HG03469 (cell line): ENCODE results near the gene EMILIN2.
"Not testable (repeated sequence)": the region's sequence is repeated elsewhere in the genome, so short reads cannot be mapped to it uniquely, and the experiment has no call there.

Experiments
- ATAC-seq: cut with Tn5 transposase; IDR thresholded peaks from one replicate; pipeline ENCODE4 v1.9.1; 2021; ENCODE audit warnings: mild to moderate bottlenecking, moderate library complexity, moderate number of reproducible peaks; ENCODE audit not compliant: unreplicated experiment

Gene EMILIN2

DNA sequence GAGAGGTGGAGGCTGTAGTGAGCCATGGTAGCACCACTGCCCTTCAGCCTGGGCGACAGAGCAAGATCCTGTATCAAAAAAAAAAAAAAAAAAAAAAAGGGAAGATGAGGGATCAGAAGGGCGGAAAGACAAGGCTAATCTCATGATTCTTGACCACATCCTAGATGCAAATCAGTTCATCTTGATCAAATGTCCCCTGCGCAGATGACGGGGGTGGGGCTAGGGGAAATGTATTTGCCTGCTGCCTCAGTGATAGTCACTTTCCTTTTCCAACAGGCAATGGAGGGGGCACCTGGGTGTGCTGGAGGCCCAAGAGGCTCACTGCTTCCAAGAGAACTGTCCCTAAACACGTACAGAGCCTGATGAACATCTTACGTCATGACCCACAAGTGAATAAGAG lies 3.7 kb upstream of the EMILIN2 start:
- no peak for ATAC-seq

DNA sequence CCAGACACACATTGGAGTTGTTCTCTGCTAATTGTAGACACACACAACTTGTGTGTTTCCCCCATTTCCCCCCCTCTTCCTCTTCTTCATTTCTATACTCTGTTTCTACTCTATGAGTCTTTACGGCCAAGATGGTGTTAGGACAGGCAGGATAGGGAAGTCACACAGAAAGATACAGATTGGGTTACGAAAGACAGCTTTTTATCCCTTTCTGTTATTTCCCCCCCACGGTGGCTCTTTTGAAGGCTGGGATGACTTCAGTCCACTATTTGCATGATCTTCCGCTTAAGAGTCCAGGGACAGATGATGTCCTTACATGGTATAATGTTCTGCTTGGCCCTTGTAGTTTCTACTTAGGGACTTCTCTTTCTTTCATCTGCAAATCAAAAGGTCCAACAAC lies 1.6 kb upstream of the EMILIN2 start:
- ATAC-seq: no peak

DNA sequence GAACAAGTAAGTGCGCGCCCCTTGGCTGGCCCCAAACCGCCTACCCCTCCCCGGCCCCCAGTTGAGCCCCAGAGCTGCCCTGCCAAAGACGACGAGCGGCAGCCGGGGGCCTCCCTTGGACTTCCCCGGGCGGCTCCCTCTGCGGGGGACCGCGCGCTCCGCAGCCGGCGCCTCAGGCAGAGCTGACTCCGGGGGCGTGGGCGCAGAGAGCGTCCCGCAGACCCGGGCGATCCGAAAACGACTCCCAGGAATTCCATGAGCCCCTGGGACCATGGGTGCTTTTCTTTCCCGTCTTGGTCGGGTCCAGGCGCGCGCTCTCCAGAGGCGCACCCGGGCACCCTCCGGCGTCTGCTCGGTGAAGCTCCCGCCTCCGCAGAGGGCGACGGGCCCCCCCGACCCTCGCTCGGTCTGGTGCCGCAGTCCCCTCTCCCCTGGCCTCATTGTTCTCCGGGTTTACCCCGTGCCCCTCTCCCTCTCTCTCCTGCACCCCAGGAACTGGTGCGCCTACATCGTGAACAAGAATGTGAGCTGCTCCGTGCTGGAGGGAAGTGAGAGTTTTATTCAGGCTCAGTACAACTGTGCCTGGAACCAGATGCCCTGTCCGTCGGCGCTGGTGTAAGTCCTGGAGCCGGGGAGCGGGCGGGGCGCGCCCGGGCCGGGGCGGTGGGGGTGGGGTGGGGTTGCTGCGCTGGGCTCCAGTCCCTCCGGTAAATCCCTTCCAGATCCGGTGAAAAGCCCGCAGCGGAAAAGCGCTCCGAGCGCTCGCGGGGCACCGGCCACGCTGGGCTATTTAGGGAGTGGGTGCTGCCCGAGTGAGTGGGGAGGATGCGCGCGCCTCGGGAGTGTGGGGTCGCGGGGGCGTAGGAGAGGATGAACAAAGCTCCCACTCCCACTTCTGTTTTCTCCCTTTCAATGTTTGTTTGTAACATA lies 776 bp downstream of the EMILIN2 start:
- ATAC-seq: no peak

DNA sequence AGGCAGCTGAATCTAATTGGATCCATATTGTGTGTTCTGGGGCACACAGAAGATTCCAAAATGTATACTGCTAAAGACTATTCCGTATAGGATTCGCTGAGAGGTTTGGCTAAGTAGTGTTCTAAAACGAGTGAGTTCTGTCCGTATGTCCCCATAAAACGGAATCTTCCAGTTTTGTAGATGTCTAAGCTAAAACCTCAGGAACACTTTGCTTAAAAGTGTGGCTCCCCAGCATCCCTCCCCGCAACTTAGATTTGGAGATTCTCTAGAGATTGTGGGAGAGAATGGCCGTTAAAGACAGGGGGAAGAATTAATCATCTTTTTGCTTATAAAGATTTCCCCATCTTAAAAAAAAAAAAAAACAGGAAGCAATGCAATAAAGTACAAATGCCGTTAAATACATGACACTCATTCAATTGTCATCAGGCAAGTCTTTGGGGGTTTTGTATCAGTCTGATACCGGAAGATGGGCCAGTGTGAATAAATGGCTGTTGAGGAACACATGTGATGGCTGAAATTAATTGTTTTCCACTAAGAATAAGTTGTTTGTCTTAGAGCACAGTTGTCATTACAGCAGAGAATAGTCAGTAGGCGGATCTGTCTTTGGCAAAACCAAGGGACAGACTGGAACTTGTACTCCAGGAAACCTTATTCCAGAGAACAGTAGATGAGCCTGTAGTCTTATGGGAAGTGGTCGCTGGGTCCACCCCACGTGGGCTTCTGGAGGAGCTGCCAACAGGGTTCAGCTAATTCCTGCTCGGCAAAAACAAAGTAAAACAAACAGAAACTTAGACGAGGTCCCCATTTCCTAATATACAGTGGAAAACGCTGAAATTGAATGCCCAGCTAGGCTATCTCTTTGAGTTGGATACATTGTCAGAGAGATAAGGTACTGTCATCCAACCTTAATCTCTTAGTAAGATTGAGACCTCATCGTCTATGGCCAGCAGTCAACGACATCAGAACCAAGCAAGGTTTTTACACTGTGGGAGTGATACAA lies 1.7 kb downstream of the EMILIN2 start:
- no peak for ATAC-seq

DNA sequence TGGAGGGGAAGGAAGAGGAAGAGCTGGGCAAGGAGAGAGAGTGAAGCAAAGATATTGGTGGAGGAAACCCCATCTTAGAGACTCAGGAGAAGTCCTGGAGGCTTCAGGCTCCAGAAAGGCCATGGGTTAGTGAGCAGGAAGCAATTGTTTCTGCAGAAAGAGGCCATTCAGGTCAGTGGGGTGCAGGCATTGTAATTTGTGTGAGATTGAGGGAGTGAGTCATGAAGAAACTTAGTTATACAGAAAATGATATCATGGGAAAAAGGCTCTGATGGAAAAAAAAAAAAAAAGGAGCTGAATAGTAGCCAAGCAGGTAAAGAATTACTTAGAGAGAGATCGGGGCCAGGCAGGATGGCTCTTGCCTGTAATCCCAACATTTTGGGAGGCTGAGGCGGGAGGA lies 4.0 kb downstream of the EMILIN2 start:
- no peak for ATAC-seq

DNA sequence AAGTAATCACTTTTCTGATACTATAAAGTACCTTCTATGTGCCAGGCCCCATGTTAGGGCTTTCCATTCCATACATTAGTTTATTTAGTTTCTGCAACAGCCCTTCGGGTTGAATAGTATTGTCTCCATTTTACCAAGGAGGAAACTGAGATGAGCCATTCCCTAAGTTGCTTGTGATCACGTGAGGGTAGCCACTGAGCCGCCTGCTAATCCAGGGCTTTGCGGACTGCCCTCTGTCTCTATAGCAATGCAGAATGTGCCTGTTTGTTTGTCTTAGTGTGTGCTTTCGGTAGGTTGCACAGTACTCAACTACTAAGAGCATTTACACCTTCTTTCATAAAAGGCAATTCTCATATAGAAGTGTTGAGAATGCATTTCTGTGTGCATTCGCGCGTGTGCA lies 5.0 kb downstream of the EMILIN2 start:
- ATAC-seq: no peak

DNA sequence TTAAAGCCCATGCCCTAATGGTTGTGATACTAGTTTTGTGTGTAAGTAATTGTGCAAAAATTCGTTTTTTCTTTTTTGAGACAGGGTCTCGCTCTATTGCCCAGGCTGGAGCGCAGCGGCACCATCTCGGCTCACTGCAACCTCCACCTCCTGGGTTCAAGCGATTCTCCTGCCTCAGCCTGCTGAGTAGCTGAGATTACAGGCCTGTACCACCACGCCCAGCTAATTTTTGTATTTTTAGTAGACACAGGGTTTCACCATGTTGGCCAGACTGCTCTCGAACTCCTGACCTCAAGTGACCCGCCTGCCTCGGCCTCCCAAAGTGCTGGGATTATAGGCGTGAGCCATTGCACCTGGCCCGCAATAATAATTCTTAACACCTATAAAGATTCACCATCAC lies 5.7 kb downstream of the EMILIN2 start:
- ATAC-seq: not testable (repeated sequence)

DNA sequence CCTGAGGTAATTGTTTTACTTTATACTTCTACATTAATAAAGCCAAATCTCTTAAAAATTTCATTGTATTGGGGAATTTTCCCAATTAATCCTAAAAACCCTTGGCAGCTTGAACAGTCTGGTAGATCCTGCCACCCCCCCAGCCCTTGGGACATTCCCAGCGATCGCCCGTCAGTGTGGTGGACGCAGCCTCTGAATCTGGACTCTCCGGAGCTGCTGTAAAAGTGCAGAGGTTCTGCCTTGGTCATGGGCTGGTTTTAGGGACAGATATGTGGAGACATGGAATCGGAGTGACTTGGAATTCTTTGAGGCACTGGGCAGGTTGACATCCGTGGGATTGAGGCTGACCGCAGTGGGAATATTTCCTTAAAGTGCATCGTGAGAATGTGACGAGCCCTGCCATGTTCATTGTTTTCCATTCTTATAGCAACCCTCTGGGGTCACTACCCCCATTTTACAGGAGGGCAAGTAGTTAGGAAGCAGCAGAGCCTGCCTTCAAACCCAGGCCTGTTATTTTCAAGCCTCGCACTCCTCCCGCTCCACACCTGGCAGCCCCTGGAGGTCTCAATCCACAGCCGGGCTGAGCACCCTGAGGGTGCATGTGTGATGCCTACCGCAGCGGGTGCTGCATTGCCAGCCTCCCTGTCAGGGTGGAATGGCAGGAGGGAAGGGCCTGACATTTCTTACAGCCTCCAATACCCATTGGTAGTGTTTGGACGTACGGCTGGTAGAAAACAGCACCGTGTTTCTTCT lies 6.5 kb downstream of the EMILIN2 start:
- ATAC-seq: no peak

DNA sequence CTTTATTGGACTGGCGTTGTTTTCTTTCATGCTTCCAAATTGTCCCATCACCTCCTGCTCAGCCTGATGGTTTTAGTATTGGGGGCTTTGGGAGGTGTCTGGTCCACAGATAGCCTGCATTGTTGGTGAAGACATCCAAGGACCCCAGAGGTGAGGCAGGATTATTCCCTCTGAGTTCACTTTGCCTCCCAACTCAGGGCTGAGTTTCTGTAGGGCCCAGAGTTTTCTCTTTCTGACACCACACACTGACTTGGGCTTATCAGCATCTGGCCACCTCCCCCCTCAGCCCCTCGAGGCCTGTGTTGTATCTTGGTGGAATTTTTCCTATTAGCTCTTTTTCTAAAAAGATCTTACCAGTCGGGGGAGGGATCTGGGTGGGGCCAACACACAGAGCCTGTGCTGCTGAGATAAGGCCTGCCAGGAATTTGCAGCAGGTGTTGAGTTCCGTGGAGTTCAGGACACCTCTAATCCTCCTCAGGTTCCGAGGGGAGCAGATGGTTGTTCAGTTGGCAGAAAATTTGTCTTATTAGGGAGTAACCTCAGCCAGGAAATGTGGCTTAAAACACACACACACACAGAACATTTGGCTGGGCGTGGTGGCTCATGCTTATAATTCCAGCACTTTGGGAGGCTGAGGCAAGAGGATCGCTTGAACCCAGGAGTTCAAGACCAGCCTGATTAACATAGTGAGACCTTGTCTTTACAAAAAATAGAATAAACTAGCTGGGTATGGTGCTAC lies 7.3 kb downstream of the EMILIN2 start:
- ATAC-seq: no peak

DNA sequence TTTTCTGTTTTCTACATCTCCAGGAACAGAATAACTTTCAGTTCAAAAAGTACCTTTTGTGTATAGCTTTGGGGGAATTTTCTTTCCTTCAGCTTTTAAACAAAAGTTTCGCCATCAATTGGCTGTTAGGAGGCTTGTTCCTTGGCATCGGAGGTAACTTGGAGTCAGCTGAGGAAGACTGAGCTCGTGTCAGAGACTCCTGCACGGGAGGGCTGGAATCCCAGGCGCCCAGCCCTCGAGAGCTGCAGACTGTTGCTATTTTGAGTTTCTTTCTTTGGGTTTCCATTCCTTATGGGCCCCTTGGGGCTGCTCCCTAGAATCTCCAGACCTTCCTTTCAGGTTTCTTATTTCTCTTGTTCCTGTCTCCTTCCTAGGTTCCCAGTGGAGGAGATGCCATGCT lies 8.1 kb downstream of the EMILIN2 start:
- no peak for ATAC-seq

DNA sequence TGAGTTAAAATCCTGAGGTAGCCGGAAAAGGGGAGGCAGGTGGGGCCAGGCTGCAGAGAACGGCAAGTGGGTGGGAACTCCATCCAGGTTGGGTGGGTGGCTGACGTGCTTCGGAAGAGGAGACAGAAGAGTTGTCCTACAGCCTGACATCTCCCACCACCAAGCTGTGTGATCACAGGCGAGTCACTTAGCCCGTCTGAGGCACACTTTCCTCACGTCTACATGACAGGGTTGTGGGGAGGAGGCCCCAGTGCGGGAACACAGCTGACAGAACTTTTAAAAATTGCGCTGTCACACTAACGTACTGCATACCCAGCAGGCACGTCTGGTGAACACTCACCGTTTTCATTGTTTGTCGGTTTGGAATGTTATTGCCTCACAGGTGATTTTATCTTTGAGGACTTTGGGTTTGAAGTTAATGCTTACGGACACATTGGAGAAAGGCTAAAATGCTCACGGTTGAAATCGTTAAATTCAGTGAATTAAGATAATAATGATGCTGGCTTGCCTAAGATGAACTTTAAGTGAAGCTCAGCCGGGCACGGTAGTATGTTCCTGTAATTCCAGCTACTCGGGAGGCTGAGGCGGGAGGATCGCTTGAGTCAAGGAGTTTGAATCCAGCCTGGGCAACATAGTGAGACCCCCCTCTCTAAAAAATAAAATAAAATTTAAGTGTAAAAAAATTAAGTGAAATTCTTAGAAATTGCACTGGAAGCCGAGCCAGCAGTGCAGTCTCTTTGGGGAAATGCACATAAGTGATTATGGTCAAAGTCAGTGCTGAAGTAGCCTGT lies 8.9 kb downstream of the EMILIN2 start:
- ATAC-seq: no peak

DNA sequence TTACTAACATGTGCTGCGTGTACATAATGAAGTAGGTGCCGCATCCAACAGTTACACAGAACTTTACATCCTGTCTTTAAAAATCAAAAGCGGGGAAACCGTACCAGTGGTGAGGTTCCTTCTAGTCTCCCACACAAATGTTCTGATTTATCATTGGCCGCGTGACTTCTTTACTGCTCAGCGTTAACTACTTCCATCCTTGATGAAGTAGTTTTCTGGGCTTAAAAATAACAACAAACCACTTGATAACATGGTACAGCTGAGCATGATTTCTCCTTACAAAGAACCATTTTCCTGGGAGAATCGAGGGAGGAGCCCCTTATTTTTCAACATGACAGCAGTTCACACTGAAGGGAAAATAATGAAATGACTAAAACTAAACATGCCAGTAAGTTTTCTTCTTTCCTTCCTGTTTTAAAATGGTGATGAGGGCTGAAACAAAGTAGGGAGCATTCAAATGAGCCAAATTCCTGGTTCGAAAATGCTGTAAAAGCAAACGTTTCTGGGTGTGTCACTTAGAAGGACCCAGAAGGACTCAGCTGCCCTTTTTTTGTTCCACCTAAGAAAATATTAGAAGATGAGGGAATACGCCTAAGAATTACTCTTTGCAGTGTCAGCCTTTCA lies 9.9 kb downstream of the EMILIN2 start:
- no peak for ATAC-seq

DNA sequence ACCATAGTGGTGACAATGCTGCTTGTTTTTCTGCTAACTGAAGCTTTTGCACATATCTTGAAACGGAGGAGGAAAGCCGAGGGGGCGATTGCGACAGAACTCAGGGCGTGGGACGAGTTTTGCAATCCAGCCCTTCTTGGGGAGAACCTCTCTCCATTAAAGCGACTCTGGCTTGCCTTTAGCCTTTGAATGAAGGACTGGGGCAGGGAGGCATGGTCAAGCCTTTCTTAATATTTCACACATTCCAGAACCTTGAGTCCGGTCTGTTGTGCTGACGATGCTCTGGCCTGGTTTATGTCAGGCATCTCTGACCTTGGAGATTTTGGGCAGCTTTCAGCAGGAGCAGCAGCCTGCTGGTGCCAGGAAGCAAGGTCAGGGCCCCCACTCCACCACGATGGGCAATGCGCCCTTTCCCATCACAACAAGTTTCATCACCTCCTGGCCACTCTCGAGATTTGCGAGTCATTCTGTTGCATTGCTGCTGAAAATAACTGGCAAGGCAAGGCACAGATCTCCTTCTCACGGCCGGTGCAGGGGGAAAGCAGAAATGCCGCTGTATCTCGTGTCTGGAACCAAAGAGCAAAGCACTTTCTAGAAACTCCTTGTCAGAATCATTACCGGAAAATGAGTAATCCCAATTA lies 10.8 kb downstream of the EMILIN2 start:
- no peak for ATAC-seq

DNA sequence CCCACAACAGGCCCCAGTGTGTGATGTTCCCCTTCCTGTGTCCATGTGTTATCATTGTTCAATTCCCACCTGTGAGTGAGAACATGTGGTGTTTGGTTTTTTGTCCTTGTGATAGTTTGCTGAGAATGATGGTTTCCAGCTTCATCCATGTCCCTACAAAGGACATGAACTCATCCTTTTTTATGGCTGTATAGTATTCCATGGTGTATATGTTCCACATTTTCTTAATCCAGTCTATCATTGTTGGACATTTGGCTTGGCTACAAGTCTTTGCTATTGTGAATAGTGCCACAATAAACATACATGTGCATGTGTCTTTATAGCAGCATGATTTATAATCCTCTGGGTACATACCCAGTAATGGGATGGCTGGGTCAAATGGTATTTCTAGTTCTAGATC lies 13.6 kb downstream of the EMILIN2 start:
- ATAC-seq: not testable (repeated sequence)

DNA sequence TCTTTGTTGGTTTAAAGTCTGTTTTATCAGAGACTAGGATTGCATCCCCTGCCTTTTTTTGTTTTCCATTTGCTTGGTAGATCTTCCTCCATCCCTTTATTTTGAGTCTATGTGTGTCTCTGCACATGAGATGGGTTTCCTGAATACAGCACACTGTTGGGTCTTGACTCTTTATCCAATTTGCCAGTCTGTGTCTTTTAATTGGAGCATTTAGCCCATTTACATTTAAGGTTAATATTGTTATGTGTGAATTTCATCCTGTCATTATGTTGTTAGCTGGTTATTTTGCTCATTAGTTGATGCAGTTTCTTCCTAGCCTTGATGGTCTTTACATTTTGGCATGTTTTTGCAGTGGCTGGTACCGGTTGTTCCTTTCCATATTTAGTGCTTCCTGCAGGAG lies 17.2 kb downstream of the EMILIN2 start:
- not testable (repeated sequence) for ATAC-seq

DNA sequence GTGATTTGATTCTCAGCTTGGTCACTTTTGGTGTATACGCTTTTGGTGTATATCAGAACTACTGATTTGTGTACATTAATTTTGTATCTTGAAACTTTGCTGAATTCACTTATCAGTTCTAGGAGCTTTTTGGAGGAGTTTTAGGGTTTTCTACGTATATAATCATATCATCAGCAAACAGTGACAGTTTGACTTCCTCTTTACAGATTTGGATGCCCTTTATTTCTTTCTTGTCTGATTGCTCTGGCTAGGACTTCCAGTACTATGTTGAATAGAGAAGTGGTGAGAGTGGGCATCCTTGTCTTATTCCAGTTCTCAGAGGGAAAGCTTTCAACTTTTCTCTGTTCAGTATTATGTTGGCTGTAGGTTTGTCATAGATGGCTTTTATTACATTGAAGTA lies 19.7 kb downstream of the EMILIN2 start:
- not testable (repeated sequence) for ATAC-seq

DNA sequence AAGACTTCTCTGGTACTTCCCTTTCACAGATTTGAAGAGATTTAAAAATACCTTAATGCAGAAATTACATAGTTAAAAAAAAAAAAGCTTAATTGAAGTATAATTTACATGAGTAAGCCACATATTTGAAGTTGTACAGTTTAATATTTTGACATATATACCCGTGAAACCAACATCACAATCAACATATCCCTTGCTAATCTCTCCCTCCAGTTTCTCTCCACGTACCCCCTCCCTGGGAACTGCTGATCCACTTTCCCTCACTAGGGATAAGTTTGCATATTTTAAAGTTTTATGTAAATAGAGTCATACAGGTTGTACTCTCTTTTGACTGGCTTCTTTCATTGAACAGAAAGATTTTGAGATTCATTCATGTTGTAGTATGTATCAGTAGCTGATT lies 22.4 kb downstream of the EMILIN2 start:
- no peak for ATAC-seq

DNA sequence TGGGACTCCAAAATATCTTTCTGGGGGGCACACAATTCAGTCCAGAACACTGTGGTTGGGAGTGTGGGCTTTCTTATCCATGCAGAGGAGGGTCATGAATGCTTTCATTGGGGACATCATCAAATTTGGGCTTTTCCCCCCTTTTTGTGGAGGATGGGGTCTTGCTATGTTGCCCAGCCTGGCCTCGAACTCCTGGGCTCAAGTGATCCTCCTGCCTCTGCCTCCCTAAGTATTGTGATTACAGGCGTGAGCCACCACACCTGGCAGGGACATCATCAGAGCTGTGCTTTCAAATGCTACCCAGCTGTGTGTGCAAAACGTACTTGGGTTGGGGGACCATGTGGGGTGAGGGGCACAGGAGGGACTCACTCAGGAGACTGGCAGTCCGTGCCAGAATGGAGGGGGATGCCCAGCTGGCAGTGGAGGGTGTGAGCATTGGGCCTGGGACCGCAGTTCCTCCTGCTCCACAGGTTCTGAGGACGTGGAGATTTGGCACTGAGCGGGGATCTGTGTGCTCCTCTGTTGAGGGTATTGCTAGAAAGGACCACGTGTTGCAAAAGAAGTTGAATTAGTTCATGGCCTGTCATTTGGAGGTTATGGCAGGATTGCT lies 24.4 kb downstream of the EMILIN2 start:
- no peak for ATAC-seq
